ENCODE results near the gene ABCA3. TPM values are rescaled to one million over a fixed set of nuclear protein-coding genes. Genes with fewer than 3 reads are reported as not detected.

The ABCA3 gene
- total and polyA plus RNA-seq, 2 of the 8 experiments (the other 6 are each of a cell fraction or from before 2014, with no cell fraction given) = 5.7 to 7.9 TPM

- H2BK12ac ChIP-seq (ENCODE audit: low read depth, low read length) = no peak overlapping the region
- H3K27ac ChIP-seq (ENCODE audit: low read depth, low read length) = no peak overlapping the region
- no peak overlapping the region for H4K91ac ChIP-seq (replicated peaks; ENCODE audit: insufficient read length, low read length)
- FAIRE-seq = no peak
- POLR2A ChIA-PET (ENCODE audit: partially characterized antibody) = interaction anchor here (0.6 kb wide), 1 partner anchor 747 kb away, joined by 3 read pairs; no protein-coding TSS in a partner anchor
- H2BK15ac ChIP-seq (ENCODE audit: low read length) = no peak overlapping the region
- H3K23ac ChIP-seq (ENCODE audit: insufficient read length) = no peak overlapping the region
- H4K20me1 ChIP-seq (replicated peaks in 1 of 2; ENCODE audit: control insufficient read depth in 1 of 2, insufficient read depth in 2 of 2, low read length in 2 of 2) = no peaks in the 10 kb centered on the region
- H3K36me3 ChIP-seq (ENCODE audit: control insufficient read depth in 2 of 4, insufficient read depth in 4 of 4, low read length in 3 of 4) = no peaks in the 10 kb centered on the region
- no peak overlapping the region for H2AK5ac ChIP-seq (ENCODE audit: low read depth, low read length)
- no peak overlapping the region for H4K8ac ChIP-seq (ENCODE audit: extremely low read depth, insufficient read depth, low read length)
- no peaks in the 10 kb centered on the region; a peak in 1 of 7 replicates for H3K27me3 ChIP-seq (replicated peaks in 1 of 4; ENCODE audit: control insufficient read depth in 3 of 4, extremely low read depth in 1 of 4, insufficient read depth in 3 of 4, low read length in 3 of 4)
- no peak overlapping the region for H3K4me2 ChIP-seq (ENCODE audit: insufficient read depth in 1 of 2, low read depth in 2 of 2, low read length in 2 of 2)
- H2AFZ ChIP-seq (ENCODE audit: low read length) = no peak overlapping the region
- no peak overlapping the region for H2BK120ac ChIP-seq (replicated peaks; ENCODE audit: low read depth, low read length)
- no peak overlapping the region for H3K56ac ChIP-seq (replicated peaks; ENCODE audit: insufficient read length, low read depth, low read length)
- 98% methylated on average over 4 of the region's 4 CpGs; no CpG with 5 or more reads in 1 of the 2 experiments for WGBS, 2 experiments (ENCODE audit: extremely low coverage in 1 of 2, insufficient coverage in 1 of 2, insufficient read length in 1 of 2, insufficient replicate concordance in 2 of 2, low coverage in 1 of 2, low lambda C conversion rate in 2 of 2, missing lambda C conversion rate in 1 of 2)
- H3K18ac ChIP-seq (ENCODE audit: extremely low read depth, low read length) = no peak overlapping the region
- H2BK20ac ChIP-seq (ENCODE audit: low read length) = no peak overlapping the region
- H3K23me2 ChIP-seq (ENCODE audit: low read depth, low read length) = no peaks in the 10 kb centered on the region
- CTCF ChIA-PET (ENCODE audit: partially characterized antibody) = interaction anchor here (0.6 to 1.2 kb wide), 6 partner anchors 9 to 231 kb away, joined by 3 to 7 read pairs (median 4); partner anchors contain the start of gene ABCA3
- no peak overlapping the region for H2BK5ac ChIP-seq (ENCODE audit: low read depth, low read length)
- DNase-seq (ENCODE audit: low read depth in 1 of 2, low spot score in 2 of 2) = no peak
- no peaks in the 10 kb centered on the region for H3K79me1 ChIP-seq (ENCODE audit: low read depth, low read length)
- H3K4me3 ChIP-seq (ENCODE audit: extremely low read depth in 1 of 4, insufficient read depth in 2 of 4, low read depth in 3 of 4, low read length in 4 of 4) = no peak overlapping the region
- no peak overlapping the region for H3K14ac ChIP-seq (ENCODE audit: insufficient read length)
- no peak overlapping the region for H3K4ac ChIP-seq (replicated peaks; ENCODE audit: insufficient read length, low read depth, low read length)
- H3K9me3 ChIP-seq (ENCODE audit: insufficient read depth in 2 of 2, low read depth in 1 of 2, low read length in 1 of 2) = no peaks in the 10 kb centered on the region
- no peak overlapping the region for H3K9ac ChIP-seq (replicated peaks in 1 of 4; ENCODE audit: extremely low read depth in 1 of 4, low read depth in 3 of 4, low read length in 3 of 4)
- no peak overlapping the region for H4K5ac ChIP-seq (ENCODE audit: insufficient read length, low read depth, low read length)
- no peaks in the 10 kb centered on the region for H3K79me2 ChIP-seq (ENCODE audit: control insufficient read depth in 1 of 2, insufficient read depth in 2 of 2, low read length in 2 of 2)
- H3K4me1 ChIP-seq (replicated peaks in 1 of 4; ENCODE audit: control insufficient read depth in 3 of 4, insufficient read depth in 4 of 4, low read length in 3 of 4) = no peaks in the 10 kb centered on the region
- TF ChIP-seq POU5F1 (IDR thresholded peaks at IDR 0.05; ENCODE audit: low read depth, low read length) (no peak), TAF1 (IDR thresholded peaks at IDR 0.05; ENCODE audit: low read depth, low read length) (no peak), BRCA1 (IDR thresholded peaks at IDR 0.05; ENCODE audit: low read depth, low read length) (no peak), BCL11A (IDR thresholded peaks at IDR 0.05; ENCODE audit: low read depth in 2 of 2, low read length in 2 of 2) (no peak), GABPA (IDR thresholded peaks at IDR 0.05; ENCODE audit: borderline replicate concordance, insufficient read depth, low read length) (no peak), RXRA (IDR thresholded peaks at IDR 0.05; ENCODE audit: insufficient read depth, low read depth, low read length) (no peak), ATF3 (IDR thresholded peaks at IDR 0.05; ENCODE audit: insufficient read depth, low read depth, low read length) (no peak), BACH1 (IDR thresholded peaks at IDR 0.05; ENCODE audit: low read length) (no peak), TBP (IDR thresholded peaks at IDR 0.05; ENCODE audit: low read depth, low read length) (no peak), CEBPB (IDR thresholded peaks at IDR 0.05; ENCODE audit: low read depth, low read length) (no peak), ASH2L (IDR thresholded peaks at IDR 0.05; ENCODE audit: low read length) (no peak), POLR2A (IDR thresholded peaks at IDR 0.05; ENCODE audit: control extremely low read depth in 1 of 2, low read depth in 2 of 2, low read length in 2 of 2) (no peak), RNF2 (IDR thresholded peaks at IDR 0.05; ENCODE audit: borderline replicate concordance, low read depth, low read length, missing control alignments, poor library complexity, severe bottlenecking) (no peak), SAP30 (IDR thresholded peaks at IDR 0.05; ENCODE audit: insufficient read depth, insufficient replicate concordance, low read length) (no peak), JUND (IDR thresholded peaks at IDR 0.05; ENCODE audit: low read length) (no peak)
These were observed 16.8 kb upstream of the ABCA3 start for GRCh38 chr16:2357331-2357730.

Measured in H1 (cell line).